Posterior cingulate gyrus (tissue), 11 donors: ENCODE measurements around the gene LUC7L.
"Not testable (repeated sequence)": the region's sequence is repeated elsewhere in the genome, so short reads cannot be mapped to it uniquely, and the experiment has no call there.

Experiments used
- DNase-seq, 10 donors: peaks; one replicate each; pipeline versions ENCODE4 v3.0.0 to v3.0.0-alpha.2; 2020 to 2021; ENCODE audit warnings: mixed read lengths in 3 of 10
- intact Hi-C: fragments of 100-400 bp; cut with DNase I; formaldehyde crosslinking; loops from one replicate; pipeline ENCODE4 v1.15.1; 2023

Gene LUC7L

GRCh38 chr16:170088-170507, 59.2 kb downstream of the LUC7L start:
- intact Hi-C loops = not testable (repeated sequence)
- peak in 1 of 10 donors; percentile 76 for DNase-seq

GRCh38 chr16:169014-169413, 60.2 kb downstream of the LUC7L start:
- no peak for DNase-seq
- intact Hi-C loops = no loop called here

- intact Hi-C loops = no loop called here
- peak in 1 of 10 donors; percentile 34 for DNase-seq
These were observed 60.8 kb downstream of the LUC7L start for GRCh38 chr16:168424-168823.

- DNase-seq = no peak
- intact Hi-C loops = no loop called here
These were observed 62.0 kb downstream of the LUC7L start for GRCh38 chr16:167122-167690.

GRCh38 chr16:166375-167121, 62.7 kb downstream of the LUC7L start:
- intact Hi-C loops = no loop called here
- DNase-seq = peak in 2 of 10 donors; percentile 59 to 84

- intact Hi-C loops = no loop called here
- DNase-seq = peak in 2 of 10 donors; percentile 48 to 69
These were observed 63.5 kb downstream of the LUC7L start, which contains the start of gene HBM for GRCh38 chr16:165539-166374. HBM (plus strand) TSS chr16:165978; CDS start chr16:165998, 20 bp downstream.

- DNase-seq = peak in 1 of 10 donors; percentile 23
These were observed 64.3 kb downstream of the LUC7L start for GRCh38 chr16:164827-165538.

GRCh38 chr16:164134-164823, 65.0 kb downstream of the LUC7L start:
- intact Hi-C loops, DNase-seq: not testable (repeated sequence)

More at GRCh38 chr16:164827-165538, 64.3 kb downstream of the LUC7L start:
- intact Hi-C loops = no loop called here

GRCh38 chr16:163696-164095, 65.6 kb downstream of the LUC7L start:
- DNase-seq, intact Hi-C loops: not testable (repeated sequence)

- intact Hi-C loops = not testable (repeated sequence)
- peak in 1 of 10 donors; percentile 24 for DNase-seq
These were observed 66.1 kb downstream of the LUC7L start for GRCh38 chr16:163139-163538.

- intact Hi-C loops = no loop called here
- peak in 2 of 10 donors; percentile 51 to 59 for DNase-seq
These were observed 66.8 kb downstream of the LUC7L start for GRCh38 chr16:162271-162991.

GRCh38 chr16:160691-161190, 68.5 kb downstream of the LUC7L start:
- peak in 1 of 10 donors; percentile 10 for DNase-seq
- intact Hi-C loops = no loop called here

- DNase-seq = peak in 1 of 10 donors; percentile 22
- intact Hi-C loops = not testable (repeated sequence)
These were observed 69.0 kb downstream of the LUC7L start for GRCh38 chr16:160242-160641.

GRCh38 chr16:159136-159849, 70.0 kb downstream of the LUC7L start:
- DNase-seq = peak in 2 of 10 donors; percentile 20 to 23
- intact Hi-C loops = no loop called here

GRCh38 chr16:155031-155398, 74.2 kb downstream of the LUC7L start:
- intact Hi-C loops = no loop called here
- DNase-seq = peak in 3 of 10 donors; percentile 26 to 58 (median 28)

GRCh38 chr16:154217-155030, 74.8 kb downstream of the LUC7L start:
- DNase-seq = peak in 6 of 10 donors; percentile 32 to 89 (median 56)
- intact Hi-C loops = no loop called here

GRCh38 chr16:153550-154216, 75.6 kb downstream of the LUC7L start:
- DNase-seq, intact Hi-C loops: not testable (repeated sequence)
